GM10266 (cell line): ENCODE data around the gene ADSL.

Source experiments
- DNase-seq: peaks from one replicate; pipeline ENCODE4 v3.0.0; 2012; ENCODE audit errors: extremely low spot score
- TF ChIP-seq, protein P1 (sequence below): IDR thresholded peaks from 2 replicates; pipeline ENCODE4 v1.5.1; 2012; ENCODE audit warnings: mild to moderate bottlenecking, low read depth; ENCODE audit not compliant: control insufficient read depth, insufficient read depth; ENCODE audit errors: missing control alignments

Gene ADSL

DNA sequence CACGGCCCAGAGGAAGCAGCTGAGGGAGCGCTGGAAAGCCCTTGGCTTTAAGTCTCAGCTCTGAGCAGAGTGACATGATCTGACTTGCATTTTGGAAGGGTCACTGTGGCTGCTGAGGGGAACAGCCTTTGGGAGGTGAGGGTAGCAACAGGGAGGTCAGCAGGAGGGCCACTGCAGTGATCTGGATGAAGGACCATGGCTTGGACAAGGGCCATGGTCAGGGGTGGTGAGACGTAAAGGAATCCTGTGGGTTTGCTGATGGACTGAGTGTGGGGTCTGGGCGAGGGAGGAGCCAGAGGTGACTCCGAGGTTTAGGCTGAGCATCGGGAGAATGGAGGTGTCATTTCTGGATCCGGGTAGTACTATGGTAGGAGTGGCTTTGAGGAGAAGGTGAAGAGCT, 57.4 kb downstream of the ADSL start:
- TF ChIP-seq, protein P1, sequence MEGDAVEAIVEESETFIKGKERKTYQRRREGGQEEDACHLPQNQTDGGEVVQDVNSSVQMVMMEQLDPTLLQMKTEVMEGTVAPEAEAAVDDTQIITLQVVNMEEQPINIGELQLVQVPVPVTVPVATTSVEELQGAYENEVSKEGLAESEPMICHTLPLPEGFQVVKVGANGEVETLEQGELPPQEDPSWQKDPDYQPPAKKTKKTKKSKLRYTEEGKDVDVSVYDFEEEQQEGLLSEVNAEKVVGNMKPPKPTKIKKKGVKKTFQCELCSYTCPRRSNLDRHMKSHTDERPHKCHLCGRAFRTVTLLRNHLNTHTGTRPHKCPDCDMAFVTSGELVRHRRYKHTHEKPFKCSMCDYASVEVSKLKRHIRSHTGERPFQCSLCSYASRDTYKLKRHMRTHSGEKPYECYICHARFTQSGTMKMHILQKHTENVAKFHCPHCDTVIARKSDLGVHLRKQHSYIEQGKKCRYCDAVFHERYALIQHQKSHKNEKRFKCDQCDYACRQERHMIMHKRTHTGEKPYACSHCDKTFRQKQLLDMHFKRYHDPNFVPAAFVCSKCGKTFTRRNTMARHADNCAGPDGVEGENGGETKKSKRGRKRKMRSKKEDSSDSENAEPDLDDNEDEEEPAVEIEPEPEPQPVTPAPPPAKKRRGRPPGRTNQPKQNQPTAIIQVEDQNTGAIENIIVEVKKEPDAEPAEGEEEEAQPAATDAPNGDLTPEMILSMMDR = no peak
- no peak for DNase-seq

DNA sequence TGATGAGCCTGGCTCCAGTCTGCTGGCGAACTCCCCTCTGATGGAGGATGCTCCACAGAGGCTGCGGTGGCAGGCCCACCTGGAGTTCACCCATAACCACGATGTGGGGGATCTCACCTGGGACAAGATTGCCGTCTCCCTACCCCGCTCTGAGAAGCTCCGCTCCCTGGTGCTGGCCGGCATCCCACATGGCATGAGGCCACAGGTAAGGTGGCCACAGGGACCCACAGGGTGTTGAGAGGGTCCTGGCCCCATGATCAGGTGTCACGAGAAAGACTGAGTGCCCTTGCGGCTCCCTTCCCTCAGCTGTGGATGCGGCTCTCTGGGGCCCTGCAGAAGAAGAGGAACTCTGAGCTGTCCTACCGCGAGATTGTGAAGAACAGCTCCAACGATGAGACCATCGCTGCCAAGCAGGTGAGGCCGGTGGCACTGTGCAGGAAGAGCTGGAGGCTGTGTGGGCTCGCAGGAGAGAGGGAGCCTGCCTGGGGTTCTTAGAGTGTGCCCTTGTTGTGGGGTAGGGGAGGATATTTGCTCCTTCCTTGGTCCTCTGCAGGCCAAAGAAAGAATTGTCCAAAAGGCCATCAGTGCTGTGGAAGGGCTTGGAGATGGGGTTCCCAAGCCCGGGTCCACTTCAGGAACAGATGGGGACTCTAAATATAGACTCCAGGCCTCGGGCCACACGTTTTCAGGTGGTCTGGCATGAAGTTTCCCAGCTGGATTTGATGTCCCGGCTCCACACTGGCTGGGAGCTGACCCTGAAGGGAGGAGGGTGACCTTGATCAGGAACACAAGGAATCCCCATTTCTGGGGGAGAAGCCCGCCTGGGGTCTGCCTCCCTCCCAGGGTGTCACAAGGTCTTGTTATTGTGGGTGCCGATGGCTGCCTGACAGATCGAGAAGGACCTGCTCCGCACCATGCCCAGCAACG, 58.2 kb downstream of the ADSL start:
- no peak for DNase-seq
- TF ChIP-seq, protein P1 = no peak

DNA sequence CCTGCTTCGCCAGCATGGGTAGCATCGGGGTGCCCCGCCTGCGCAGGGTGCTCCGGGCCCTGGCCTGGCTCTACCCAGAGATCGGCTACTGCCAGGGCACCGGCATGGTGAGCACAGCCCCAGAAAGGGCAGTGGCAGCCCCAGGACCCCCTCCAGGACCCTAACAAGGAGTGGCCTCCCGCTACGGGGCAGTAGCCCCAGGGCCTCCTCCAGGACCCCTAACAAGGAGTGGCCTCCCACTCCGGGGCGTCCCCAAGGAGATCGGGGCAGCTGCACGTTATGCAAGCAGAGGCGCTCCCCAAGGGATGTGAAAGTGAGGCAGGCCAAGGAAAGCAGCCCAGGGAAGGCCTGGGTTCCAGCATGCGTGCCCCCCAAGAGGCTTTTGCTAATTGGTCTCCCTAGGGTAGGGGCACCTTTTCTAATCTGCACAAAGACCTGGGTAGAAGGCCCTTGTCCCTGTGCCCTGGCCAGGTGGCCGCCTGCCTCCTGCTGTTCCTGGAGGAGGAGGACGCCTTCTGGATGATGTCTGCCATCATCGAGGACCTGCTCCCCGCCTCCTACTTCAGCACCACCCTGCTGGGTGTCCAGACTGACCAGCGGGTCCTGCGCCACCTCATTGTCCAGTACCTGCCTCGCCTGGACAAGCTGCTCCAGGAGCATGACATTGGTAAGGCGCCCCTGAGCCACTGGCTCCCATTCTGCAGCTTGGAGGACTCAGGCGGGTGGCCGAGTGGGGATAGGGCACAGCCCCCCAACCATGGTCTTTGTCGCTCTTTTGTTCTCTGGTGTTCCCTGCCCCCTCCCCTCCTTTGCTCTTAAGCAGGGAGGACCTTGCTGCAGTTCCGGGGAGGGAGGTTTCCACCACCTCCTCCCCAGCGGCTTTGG, 59.1 kb downstream of the ADSL start:
- DNase-seq = no peak

DNA sequence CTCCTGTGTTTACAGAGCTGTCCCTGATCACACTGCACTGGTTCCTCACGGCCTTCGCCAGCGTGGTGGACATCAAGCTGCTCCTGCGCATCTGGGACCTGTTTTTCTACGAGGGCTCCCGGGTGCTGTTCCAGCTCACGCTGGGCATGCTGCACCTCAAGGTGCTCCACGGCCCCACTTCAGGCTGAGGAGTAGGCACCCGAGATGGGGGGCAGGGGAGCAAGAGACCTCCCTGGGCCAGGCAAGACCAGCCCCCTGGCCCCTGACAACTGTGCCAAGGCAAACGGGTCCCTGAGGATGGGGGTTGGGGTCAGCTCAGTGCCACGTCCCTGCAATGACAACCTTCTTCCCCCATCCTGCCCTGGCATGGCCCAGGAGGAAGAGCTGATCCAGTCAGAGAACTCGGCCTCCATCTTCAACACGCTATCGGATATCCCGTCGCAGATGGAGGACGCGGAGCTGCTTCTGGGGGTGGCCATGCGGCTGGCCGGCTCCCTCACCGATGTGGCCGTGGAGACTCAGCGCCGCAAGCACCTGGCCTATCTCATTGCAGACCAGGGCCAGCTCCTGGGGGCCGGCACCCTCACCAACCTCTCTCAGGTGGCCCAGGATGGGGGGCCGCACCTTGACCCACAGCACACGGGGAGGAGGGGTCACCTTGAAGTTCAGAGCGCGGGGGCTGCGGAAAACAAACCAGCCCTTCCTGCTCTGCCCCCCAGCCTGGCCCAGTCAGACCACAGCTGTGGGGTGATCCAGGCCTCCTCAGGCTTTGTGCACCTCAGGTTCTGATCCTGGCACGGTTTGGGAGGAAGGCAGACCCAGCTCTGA, 60.0 kb downstream of the ADSL start:
- TF ChIP-seq, protein P1 = no peak
- DNase-seq = no peak

More for the DNA sequence above, 59.1 kb downstream of the ADSL start:
- TF ChIP-seq, protein P1 = no peak

DNA sequence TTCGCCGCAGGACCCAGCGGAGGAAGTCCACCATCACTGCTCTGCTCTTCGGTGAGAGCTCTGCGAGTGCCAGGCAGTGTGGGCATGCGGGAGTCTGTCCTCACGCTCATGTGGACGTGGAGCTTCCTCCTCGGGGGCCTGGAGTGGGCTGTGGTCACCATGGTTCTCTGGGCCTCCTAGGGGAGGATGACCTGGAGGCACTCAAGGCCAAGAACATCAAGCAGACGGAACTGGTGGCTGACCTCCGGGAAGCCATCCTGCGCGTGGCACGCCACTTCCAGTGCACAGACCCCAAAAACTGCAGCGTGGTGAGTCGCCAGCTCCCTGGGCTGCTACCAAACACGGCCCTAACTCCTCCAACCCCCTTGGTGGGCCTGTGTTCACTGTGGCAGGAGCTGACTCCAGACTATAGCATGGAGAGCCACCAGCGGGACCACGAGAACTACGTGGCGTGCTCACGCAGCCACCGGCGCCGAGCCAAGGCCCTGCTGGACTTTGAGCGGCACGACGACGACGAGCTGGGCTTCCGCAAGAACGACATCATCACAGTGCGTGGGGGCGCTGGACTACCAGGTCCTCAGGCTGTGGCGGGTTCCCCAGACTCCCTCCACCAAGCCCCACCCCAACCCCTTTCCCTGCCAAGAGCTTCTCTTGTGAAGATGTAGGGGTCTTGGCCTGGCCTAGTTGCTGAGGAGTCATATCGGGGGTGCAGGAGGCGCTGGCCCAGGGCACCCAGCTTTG, 60.9 kb downstream of the ADSL start:
- TF ChIP-seq, protein P1 = no peak
- DNase-seq = no peak

DNA sequence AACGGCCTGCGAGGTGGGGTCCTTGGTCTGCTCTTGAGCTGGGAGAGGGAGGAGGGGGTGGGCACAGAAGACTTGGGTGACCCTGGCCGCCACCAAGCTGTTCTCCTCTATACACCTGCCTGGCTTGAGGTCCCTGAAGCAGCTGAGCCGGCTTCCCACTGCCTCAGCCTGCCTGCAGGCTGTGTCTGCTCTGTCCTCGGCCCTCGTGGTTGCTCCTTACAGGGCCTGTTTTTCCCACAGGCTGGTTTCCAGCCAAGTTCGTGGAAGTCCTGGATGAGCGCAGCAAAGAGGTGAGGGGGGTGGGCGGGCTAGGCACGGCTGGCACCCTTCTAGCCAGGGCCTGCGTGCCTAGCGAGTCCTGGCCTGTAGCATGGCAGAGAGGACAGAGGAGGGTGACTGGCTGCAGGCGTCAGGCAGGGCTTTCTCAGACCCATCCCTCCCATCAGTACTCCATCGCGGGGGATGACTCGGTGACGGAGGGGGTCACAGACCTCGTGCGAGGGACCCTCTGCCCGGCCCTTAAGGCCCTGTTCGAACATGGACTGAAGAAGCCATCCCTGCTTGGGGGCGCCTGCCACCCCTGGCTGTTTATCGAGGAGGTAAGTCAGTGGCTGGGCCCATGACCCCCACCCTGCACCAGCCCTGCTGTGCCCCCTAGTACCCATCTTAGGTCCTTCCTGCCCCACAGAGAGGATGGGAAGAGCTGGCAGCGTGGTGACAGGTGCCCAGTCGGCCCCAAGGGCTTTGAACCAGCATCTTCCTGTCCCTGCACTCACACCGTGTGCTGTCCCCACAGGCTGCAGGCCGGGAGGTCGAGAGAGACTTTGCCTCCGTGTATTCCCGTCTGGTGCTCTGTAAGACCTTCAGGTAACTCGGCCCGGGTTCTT, 61.8 kb downstream of the ADSL start:
- no peak for DNase-seq
- TF ChIP-seq, protein P1 = no peak
